ENCODE results near the gene ADGRV1.

DNA sequence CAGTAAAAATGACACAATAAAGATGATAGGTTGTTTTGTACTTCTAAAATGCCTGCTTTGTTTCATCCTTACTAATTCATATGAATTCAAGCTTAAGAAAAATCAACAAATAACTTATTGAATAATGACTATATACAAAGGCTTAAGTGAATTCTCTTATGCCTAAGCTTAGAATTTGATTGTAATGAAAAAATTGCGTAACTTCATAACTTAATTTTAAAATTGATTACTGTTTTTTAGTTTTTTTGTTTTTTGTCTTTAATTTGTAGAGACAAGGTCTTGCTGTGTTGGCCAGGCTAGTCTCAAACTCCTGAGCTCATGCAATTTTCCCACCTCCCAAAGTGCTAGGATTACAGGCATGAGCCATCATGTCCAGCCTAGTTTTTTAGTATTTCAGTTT, 432.6 kb downstream of the ADGRV1 start:
- TF ChIP-seq, protein P1, sequence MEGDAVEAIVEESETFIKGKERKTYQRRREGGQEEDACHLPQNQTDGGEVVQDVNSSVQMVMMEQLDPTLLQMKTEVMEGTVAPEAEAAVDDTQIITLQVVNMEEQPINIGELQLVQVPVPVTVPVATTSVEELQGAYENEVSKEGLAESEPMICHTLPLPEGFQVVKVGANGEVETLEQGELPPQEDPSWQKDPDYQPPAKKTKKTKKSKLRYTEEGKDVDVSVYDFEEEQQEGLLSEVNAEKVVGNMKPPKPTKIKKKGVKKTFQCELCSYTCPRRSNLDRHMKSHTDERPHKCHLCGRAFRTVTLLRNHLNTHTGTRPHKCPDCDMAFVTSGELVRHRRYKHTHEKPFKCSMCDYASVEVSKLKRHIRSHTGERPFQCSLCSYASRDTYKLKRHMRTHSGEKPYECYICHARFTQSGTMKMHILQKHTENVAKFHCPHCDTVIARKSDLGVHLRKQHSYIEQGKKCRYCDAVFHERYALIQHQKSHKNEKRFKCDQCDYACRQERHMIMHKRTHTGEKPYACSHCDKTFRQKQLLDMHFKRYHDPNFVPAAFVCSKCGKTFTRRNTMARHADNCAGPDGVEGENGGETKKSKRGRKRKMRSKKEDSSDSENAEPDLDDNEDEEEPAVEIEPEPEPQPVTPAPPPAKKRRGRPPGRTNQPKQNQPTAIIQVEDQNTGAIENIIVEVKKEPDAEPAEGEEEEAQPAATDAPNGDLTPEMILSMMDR (conservative IDR thresholded peaks at IDR 0.05; ENCODE audit: low read length): no peak
- TF ChIP-seq EZH2phosphoT487 (IDR thresholded peaks at IDR 0.05; ENCODE audit: borderline replicate concordance): no peak

Data from Loucy (cell line).